PC-3 (cell line): ENCODE measurements around the gene HLA-DMB. TPM values are rescaled to one million over a fixed set of nuclear protein-coding genes. Genes with fewer than 3 reads are reported as not detected.

Experiments used
- ATAC-seq: fragments of 200-7000 bp; cut with Tn5 transposase; 2 replicates; pipeline ENCODE4 v1.9.1; 2020; ENCODE audit warnings: mild to moderate bottlenecking, moderate library complexity
- BruUV-seq: library from RNA; stranded (reverse); fragments of 400-500 nt; replicated peaks from 2 replicates; lab custom pipeline; 2021; lab: Mats Ljungman, UMichigan
- CTCF ChIA-PET: fragments of 300-600 bp; sonication (Branson Sonifier 250); formaldehyde crosslinking; loops from one replicate; lab custom pipeline; 2022; ENCODE audit warnings: antibody characterized with exemption; lab: Charles Lee
- POLR2A ChIA-PET: fragments of 300-600 bp; sonication (Branson Sonifier 250); formaldehyde crosslinking; loops from one replicate; lab custom pipeline; 2022; ENCODE audit warnings: antibody characterized with exemption; ENCODE audit not compliant: unreplicated experiment; lab: Charles Lee
- DNase-seq: peaks from one replicate; pipeline ENCODE4 v3.0.0-alpha.2; 2015
- H2AFZ ChIP-seq: fragments of 300-600 bp; sonication (generic); 2 replicates; pipeline ENCODE4 v1.6.0; 2016; ENCODE audit warnings: antibody characterized with exemption, low read length
- H3F3A ChIP-seq: fragments of 300-600 bp; sonication (generic); one replicate; pipeline ENCODE4 v1.6.0; 2017; ENCODE audit warnings: antibody characterized with exemption, low read length, control low read depth, mild to moderate bottlenecking; ENCODE audit not compliant: unreplicated experiment
- H3K27ac ChIP-seq: fragments of 300-600 bp; sonication (generic); 2 replicates; pipeline ENCODE4 v1.5.1; 2016; ENCODE audit warnings: mild to moderate bottlenecking, low read length
- H3K27me3 ChIP-seq: fragments of 300-600 bp; sonication (generic); 2 replicates; pipeline ENCODE4 v1.6.1; 2016; ENCODE audit warnings: low read length, mixed read lengths
- H3K36me3 ChIP-seq: fragments of 300-600 bp; sonication (generic); 2 replicates; pipeline ENCODE4 v1.6.1; 2016; ENCODE audit warnings: low read depth, mixed run types, low read length, mixed read lengths
- H3K4me1 ChIP-seq: fragments of 300-600 bp; sonication (generic); 2 replicates; pipeline ENCODE4 v1.5.1; 2016; ENCODE audit warnings: low read length; ENCODE audit not compliant: insufficient read depth
- H3K4me2 ChIP-seq: fragments of 300-600 bp; sonication (generic); 2 replicates; pipeline ENCODE4 v1.6.0; 2016; ENCODE audit warnings: low read length
- H3K4me3 ChIP-seq: fragments of 300-600 bp; sonication (generic); 2 replicates; pipeline ENCODE4 v1.5.1; 2016; ENCODE audit warnings: mild to moderate bottlenecking, low read length, mixed read lengths
- H3K79me2 ChIP-seq: fragments of 300-600 bp; sonication (generic); 2 replicates; pipeline ENCODE4 v1.6.1; 2017; ENCODE audit warnings: low read length, mixed read lengths
- H3K9ac ChIP-seq: fragments of 300-600 bp; sonication (generic); 2 replicates; pipeline ENCODE4 v1.6.0; 2016; ENCODE audit warnings: mild to moderate bottlenecking, low read length
- H3K9me2 ChIP-seq: fragments of 300-600 bp; sonication (generic); replicated peaks from 2 replicates; pipeline ENCODE4 v1.6.1; 2016; ENCODE audit warnings: mixed run types, low read length, mixed read lengths
- H3K9me3 ChIP-seq: fragments of 300-600 bp; sonication (generic); 2 replicates; pipeline ENCODE4 v1.6.1; 2016; ENCODE audit warnings: low read length, mixed read lengths
- H4K20me1 ChIP-seq: fragments of 300-600 bp; sonication (generic); 2 replicates; pipeline ENCODE4 v1.6.1; 2016; ENCODE audit warnings: low read length, mixed read lengths
- EZH2 ChIP-seq: fragments of 300-600 bp; sonication (generic); IDR thresholded peaks from one replicate; pipeline ENCODE4 v1.6.1; 2017; ENCODE audit warnings: antibody characterized with exemption, mild to moderate bottlenecking, low read length; ENCODE audit not compliant: unreplicated experiment
- EZH2phosphoT487 ChIP-seq: fragments of 300-600 bp; sonication (generic); IDR thresholded peaks from 2 replicates; pipeline ENCODE4 v1.6.1; 2018; ENCODE audit warnings: mild to moderate bottlenecking, antibody characterized with exemption, low read length, borderline replicate concordance
- intact Hi-C: fragments of 100-400 bp; cut with micrococcal nuclease; formaldehyde crosslinking; loops from 2 replicates; pipeline ENCODE4 v1.9.0; 2023
- total RNA-seq: library from RNA; depleted of rRNA; stranded (reverse); fragments of >200 nt; gene quantifications from 2 replicates; pipeline ENCODE4 v1.2.3, GENCODE V29; 2014
- TF ChIP-seq, protein P1 (sequence below): fragments of 300-600 bp; sonication (generic); conservative IDR thresholded peaks from 2 replicates; pipeline ENCODE4 v1.5.1; 2017; ENCODE audit warnings: antibody characterized with exemption, low read depth, mild to moderate bottlenecking, low read length

Gene HLA-DMB
- total RNA-seq, 1 experiment from 2014 or later: not detected

DNA sequence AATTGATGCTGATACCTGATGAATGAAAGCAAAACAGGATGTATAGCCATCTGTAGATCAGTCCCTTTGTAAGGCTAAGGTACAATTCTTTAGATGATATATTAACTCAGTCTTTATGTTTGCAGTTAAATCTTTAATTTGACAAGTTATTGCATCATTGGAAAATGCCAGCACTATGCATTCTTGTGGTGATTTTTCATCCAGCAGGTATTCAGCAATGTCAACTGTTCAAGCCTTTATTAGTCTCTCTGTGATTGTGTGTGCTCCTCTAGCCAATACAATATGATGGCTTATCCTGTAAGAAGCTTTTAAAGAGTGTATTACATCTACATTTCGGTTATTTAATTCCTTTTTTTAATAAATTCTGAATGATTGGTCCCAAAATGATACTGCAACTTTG, 34.3 kb downstream of the HLA-DMB start:
- DNase-seq: peak; percentile 63
- H3K27me3 ChIP-seq: peaks cover 17% of the 10 kb centered on the region; the same call in 1 of the 2 replicates
- peak; percentile 69 for ATAC-seq
- H2AFZ ChIP-seq: no peak overlapping the region
- ChIA-PET CTCF (no interaction called here), POLR2A (no interaction called here)
- H3K9me3 ChIP-seq: no peaks in the 10 kb centered on the region
- no peak overlapping the region for H3K4me3 ChIP-seq
- no peak overlapping the region for H3K9ac ChIP-seq
- BruUV-seq: no TSS peak
- intact Hi-C loops: loop anchor here (1.0 kb wide), 1 partner anchor 12 kb away; no protein-coding TSS in a partner anchor
- H3K27ac ChIP-seq: no peak overlapping the region
- no peak overlapping the region for H3K4me2 ChIP-seq
- no peaks in the 10 kb centered on the region for H4K20me1 ChIP-seq
- no peaks in the 10 kb centered on the region for H3K79me2 ChIP-seq
- H3F3A ChIP-seq: no peaks in the 10 kb centered on the region
- no peaks in the 10 kb centered on the region for H3K36me3 ChIP-seq
- H3K9me2 ChIP-seq: no peaks in the 10 kb centered on the region
- H3K4me1 ChIP-seq: peaks cover 8% of the 10 kb centered on the region; the same call in 1 of the 2 replicates
- TF ChIP-seq EZH2phosphoT487: no peak
- TF ChIP-seq, protein P1, sequence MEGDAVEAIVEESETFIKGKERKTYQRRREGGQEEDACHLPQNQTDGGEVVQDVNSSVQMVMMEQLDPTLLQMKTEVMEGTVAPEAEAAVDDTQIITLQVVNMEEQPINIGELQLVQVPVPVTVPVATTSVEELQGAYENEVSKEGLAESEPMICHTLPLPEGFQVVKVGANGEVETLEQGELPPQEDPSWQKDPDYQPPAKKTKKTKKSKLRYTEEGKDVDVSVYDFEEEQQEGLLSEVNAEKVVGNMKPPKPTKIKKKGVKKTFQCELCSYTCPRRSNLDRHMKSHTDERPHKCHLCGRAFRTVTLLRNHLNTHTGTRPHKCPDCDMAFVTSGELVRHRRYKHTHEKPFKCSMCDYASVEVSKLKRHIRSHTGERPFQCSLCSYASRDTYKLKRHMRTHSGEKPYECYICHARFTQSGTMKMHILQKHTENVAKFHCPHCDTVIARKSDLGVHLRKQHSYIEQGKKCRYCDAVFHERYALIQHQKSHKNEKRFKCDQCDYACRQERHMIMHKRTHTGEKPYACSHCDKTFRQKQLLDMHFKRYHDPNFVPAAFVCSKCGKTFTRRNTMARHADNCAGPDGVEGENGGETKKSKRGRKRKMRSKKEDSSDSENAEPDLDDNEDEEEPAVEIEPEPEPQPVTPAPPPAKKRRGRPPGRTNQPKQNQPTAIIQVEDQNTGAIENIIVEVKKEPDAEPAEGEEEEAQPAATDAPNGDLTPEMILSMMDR: no peak
- no peak for TF ChIP-seq EZH2

DNA sequence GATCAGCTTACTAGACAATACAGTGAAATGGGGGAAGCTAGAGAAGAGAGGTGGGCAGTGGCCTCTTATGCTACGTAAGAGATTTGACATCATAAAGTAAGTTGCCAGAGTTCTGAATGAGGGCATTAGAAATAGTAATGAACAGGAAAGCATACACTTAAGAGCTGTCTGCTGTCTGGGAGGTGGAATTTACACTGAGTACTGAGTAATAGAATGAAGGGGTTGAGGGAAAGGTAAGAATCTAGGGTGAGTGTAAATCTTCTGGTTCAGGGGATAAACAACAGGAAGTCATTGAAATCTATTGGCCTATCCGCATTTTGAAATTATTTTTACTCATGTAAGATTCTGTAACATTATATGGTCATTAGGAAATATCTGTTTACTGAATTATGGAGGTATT, 35.8 kb downstream of the HLA-DMB start:
- Histone ChIP-seq H3K4me3 (no peak overlapping the region), H3K9me2 (no peaks in the 10 kb centered on the region), H4K20me1 (no peaks in the 10 kb centered on the region), H2AFZ (no peak overlapping the region), H3K9me3 (no peaks in the 10 kb centered on the region), H3K36me3 (no peaks in the 10 kb centered on the region), H3K79me2 (no peaks in the 10 kb centered on the region), H3F3A (no peaks in the 10 kb centered on the region), H3K4me1 (peaks cover 8% of the 10 kb centered on the region; the same call in 1 of the 2 replicates), H3K4me2 (no peak overlapping the region), H3K27ac (no peak overlapping the region), H3K27me3 (0 out of 2 replicates have a peak, but pooled peaks cover 10% of the 10 kb centered on the region), H3K9ac (no peak overlapping the region)
- TF ChIP-seq, protein P1: no peak
- no peak for TF ChIP-seq EZH2
- no peak for TF ChIP-seq EZH2phosphoT487
- BruUV-seq: no TSS peak
- ChIA-PET POLR2A (no interaction called here), CTCF (no interaction called here)
- DNase-seq: no peak
- no peak for ATAC-seq
- intact Hi-C loops: no loop called here

DNA sequence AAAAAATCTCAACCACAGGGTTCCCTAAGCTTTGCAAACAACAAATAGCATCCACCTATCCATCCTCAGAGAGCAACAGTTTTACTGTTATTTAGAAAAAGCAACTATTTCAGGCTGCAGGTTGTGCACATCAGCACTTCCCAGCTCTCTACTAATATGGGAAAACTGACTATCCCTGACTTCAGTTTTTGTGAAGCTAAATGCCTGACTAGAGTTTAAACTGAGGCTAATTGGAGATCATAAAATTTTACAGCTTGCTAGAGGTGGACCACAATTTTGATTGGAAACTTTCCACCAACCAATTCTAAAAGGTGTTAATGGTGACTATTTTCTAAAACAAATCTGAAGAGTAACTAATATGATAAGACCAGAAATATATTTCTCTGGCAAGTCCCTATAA, 36.9 kb downstream of the HLA-DMB start:
- Histone ChIP-seq H3F3A (no peaks in the 10 kb centered on the region), H3K4me3 (no peak overlapping the region), H3K79me2 (no peaks in the 10 kb centered on the region), H3K4me2 (no peak overlapping the region), H2AFZ (no peak overlapping the region), H3K9me3 (no peaks in the 10 kb centered on the region), H4K20me1 (no peaks in the 10 kb centered on the region), H3K36me3 (no peaks in the 10 kb centered on the region), H3K27me3 (0 out of 2 replicates have a peak, but pooled peaks cover under 1% of the 10 kb centered on the region), H3K9me2 (no peaks in the 10 kb centered on the region), H3K27ac (no peak overlapping the region), H3K9ac (no peak overlapping the region), H3K4me1 (peaks cover 8% of the 10 kb centered on the region; the same call in 1 of the 2 replicates)
- POLR2A ChIA-PET: interaction anchor here (0.6 kb wide), 1 partner anchor 67 kb away, joined by 3 read pairs; no protein-coding TSS in a partner anchor
- ATAC-seq (no peak), DNase-seq (no peak)
- no peak for TF ChIP-seq EZH2
- TF ChIP-seq, protein P1: no peak
- CTCF ChIA-PET: no interaction called here
- intact Hi-C loops: no loop called here
- BruUV-seq: no TSS peak
